Suprapubic skin (tissue), 4 donors: ENCODE data around the gene ANKRD40.

ENCODE experiments used
- CTCF ChIP-seq, 2 donors: fragments of 200-600 bp in 1 of 2; fragments of 450-650 bp in 1 of 2; sonication (generic) in 1 of 2; IDR thresholded peaks; one replicate each; pipeline ENCODE4 v1.5.1; 2016 to 2019; ENCODE audit warnings: antibody characterized with exemption in 2 of 2, mild to moderate bottlenecking in 1 of 2, moderate library complexity in 1 of 2
- EP300 ChIP-seq: sonication (generic); formaldehyde crosslinking; IDR thresholded peaks from one replicate; pipeline ENCODE4 v1.6.1; 2017; ENCODE audit warnings: antibody characterized with exemption
- POLR2A ChIP-seq, 2 donors: fragments of 450-650 bp; IDR thresholded peaks; one replicate each; pipeline ENCODE4 v1.6.1; 2017; ENCODE audit warnings: antibody characterized with exemption in 2 of 2, mild to moderate bottlenecking in 2 of 2, moderate library complexity in 2 of 2
- POLR2AphosphoS5 ChIP-seq, 3 donors: sonication (generic); formaldehyde crosslinking; IDR thresholded peaks; one replicate each; pipeline ENCODE4 v1.6.1; 2017; ENCODE audit warnings: antibody characterized with exemption in 3 of 3

- TF ChIP-seq POLR2AphosphoS5 (IDR thresholded peaks at IDR 0.05) (no peak), CTCF (IDR thresholded peaks at IDR 0.05) (no peak), POLR2A (IDR thresholded peaks at IDR 0.05) (no peak), EP300 (no peak)
Observed at GRCh38 chr17:50739098-50739497, 31.4 kb upstream of the ANKRD40 start.
